NCI-H1105 treated with DMSO at 0.1 percent for 48 hours (cell line): ENCODE data around the gene EFHC1.
A peak's percentile ranks its signal among the peaks of the same experiment; 100 is the strongest.

Experiments
- DNase-seq: peaks from one replicate; lab custom pipeline; 2025; lab: John Stamatoyannopoulos, UW

EFHC1 gene

DNA sequence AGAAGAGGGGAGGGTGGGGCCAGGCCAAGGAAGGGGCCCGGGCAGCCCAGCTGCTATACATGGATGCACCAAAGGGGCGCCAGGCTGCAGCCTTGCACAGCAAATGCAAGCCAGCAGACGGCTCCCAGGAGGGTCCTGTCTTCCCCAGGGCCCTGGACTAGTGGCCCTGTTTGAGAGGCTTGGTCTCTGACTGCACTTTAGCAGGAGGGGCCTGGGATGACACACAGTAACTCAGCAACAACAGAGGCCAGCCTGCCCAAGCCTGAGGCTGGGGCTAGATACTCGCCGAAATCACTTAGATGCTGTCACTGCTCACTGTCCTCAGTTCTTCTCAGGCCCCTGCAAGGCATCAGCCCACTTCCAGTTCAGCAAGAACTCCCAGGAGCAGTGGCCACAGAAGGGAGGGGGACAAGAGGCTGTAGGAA lies 83.2 kb downstream of the EFHC1 start:
- DNase-seq = no peak

DNA sequence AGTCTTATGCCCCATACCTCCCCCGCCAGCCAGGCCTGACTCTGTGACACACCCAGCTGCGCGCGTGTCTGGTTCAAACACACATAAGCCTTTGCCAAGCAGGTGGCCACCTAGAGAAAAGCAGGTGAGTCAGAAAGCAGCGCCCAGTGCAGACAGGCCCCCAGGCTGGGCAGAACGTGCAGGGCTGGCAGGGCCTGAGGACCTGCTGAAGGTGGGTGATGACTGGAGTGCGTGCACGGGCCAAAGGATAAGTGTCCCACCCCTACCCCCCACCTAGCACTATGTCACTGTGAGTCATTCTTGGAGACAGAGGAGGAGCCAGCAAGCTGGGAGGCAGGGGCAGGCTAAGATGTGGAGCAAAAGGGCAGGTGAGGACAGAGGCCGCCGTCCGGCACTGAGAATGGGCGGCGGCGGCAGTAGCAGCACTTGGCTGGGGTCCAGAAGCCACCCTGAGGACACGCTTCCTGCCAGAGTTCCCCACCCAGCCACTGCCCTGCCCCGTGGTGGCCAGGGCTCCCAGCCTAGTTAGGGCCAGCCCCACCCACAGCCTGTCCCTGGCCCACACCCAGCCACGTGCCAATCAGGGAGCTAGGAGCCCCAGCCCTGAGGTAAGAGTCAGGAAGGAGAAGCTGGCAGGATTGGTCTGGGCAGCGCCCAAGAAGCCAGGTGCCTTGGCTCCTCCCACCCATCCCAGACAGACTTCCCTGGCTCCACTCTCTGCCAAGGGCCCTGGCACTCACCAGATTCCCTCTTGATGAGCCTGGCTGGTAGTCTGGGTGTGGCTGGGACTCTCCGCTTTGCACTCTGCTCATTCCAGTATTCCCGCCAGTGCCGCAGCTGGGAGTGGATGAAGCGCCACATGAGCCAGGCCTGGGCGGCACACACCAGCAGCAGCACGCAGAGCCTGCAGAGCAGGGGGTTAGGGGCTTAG lies 84.0 kb downstream of the EFHC1 start:
- peak; percentile 95 for DNase-seq

DNA sequence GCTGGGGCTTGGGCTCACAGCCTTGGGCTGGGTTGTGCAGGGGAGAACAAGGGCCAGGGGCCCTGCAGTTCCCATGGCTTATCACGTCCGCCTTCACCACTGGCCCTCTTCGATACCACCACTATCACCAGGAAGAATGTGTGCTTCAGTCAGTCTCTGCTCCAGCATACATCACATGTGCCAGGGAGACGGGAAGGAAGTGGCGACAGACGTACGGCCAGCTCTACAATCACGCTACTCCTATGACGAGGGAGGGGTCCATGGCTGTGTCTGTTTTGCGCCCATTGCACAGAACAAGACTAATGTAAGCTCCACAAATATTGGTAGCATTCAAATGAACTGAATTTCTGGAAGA lies 84.6 kb downstream of the EFHC1 start:
- DNase-seq = no peak

DNA sequence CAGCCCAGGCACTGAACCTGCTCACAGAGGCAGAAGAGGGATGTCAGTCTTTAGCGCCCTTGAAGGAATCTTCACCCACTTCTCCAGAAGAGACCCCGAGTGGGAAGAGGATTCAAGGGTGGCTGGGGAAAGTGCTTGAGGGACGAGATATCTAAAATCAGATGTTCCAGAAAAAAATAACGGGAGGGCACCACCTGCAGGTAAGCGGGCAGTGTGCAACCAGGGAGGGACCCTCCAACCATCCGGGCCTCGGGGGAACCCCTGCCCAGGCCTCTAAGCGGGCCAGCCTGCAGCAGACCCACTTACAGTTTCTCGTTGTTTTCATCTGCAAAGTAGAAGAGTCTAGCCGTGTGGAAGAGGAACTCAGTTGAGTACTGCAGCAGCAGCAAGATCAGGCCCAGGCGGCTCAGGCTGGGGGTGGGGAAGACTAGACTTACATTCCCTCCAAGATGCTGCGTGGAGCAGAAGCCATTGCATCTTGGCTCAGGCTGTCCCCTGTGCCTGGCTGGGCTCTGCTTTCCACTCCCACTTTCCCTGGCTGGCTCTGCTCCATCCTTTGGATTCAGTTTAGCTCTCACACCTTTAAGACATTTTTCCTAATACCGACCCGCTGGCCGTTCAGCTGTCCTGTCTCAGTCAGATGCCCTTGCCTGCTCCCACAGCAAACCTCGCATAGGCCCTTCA lies 85.7 kb downstream of the EFHC1 start:
- DNase-seq = no peak

DNA sequence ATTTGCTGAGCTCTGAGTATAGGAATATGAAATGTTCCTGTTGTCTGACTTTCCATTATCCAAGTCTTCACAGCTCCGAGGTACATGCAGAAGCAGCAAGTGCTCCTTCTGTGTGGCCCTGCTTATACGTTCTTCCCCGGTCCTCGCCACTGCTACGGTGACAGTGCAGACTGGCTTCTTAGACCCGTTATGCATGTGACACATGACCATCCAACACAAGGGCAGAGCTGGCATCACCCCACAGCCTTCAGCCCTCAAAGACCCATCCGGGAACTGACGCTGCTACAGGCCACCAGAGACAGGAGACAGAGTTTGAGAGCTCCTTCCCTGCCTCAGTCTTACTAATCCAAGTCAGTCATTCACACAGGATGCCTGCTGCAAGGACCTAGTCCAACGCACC lies 86.3 kb downstream of the EFHC1 start:
- no peak for DNase-seq

DNA sequence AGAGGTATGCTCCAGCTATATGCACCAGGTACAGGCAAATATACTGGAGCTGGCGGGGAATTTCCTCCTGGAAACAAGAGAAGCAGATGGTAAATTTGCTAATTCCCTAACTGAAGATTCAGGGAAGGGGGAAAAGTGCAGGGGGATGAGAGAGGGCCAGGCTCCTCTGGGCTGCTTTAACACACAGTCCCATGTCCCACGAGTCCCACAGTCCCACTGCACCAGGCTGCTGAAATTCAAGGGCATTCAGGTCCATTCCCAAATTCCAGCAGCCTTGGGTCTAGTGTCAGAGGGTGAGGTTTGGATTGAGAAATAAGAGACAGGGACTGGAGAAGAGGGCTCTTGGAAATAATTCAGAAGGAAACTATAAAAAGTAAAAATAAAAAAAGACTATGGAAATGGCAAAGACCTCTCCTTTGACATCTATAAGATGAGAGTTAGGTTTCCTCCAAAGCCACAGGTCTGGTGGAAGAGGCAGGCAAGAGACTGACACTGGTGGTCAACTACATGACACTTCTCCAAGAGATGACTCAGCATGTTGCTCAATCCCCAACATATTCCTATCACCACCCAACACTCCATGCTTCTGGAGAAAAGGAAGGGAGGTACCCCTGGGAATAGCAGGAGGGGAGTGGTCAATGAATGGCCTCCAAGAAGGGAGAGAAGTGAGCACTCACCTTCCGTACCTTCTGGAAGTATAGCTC lies 87.6 kb downstream of the EFHC1 start:
- no peak for DNase-seq

DNA sequence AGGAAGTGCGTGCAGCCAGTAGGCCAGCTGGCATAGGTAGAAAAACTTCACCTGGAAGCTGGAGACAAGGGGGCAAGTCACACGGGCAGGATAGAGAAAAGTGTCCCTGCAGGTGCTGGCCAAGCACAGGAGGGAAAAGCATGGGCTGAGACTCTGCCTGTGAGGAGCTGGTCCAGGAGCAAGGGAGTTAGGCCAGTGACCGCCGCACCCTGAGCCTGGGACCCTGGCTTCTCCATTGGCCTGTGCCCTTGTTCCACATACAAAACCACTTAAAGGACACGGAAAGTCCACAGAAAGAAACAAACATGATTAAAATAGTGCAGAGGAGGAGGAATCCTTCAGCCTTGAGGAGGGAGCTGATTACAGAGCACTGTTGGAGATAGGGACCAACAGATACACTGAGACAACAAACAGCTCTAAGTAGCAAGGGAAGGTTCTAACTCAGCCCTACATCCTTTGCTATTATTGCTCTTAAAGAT lies 88.2 kb downstream of the EFHC1 start:
- no peak for DNase-seq

DNA sequence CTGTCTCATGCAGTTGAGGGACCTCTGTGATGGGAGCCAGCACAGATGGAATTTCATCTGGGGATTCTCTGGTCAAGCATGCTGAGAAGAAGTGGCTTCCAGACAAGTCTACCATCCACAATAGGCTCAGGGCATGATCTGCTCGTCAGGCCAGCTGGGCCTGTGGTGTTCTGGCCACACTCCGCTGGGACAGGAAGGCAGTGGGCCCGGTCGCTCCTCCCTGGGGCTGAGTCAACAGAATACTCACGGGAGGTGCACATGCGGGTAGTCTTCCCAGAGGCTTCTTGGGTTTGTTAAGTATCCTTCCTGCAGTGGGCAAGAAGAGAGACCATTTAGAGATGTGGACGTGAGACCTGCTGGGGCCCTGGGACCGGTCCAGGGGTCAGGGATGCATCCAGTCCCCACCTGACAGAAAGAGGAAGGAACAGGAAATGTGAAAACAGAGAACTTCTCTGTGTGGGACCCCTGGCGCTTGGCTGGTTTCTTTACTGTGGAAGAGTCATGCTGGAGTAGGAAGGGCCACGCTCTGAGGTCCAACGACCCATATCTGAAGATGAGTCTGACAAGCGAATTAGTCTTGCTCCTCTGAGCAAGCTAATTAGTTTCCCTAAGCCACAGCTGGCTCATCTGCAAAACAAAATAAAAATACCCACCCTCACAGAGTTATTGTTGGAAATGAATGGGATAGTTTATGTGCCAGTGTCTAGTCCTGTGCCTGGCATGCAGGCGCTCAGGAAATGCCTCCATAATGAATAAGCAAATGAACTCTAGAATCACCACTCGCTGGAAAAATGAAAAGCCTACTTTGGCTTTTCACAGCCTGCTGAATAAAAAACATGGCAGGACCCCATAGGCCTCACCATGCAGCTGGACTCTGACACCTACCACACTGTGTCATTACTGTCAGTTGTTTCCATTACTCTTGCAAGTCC lies 89.4 kb downstream of the EFHC1 start:
- DNase-seq = no peak

DNA sequence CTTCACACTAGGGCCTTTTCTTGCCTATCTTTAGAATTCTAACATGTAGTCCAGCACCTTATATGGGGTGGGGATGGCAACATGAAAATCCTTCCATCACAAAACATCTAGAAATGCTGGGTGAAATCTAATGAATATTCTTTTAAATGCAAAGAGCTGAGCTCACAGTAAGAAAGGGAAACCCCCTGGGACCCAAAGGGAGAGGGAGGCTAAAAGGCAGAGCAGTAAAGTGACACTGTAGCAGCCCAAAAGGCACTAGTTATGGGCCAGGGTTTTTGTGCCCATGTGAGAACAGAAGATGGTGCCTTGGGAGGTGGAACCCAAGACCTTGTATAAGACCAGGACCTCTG lies 90.0 kb downstream of the EFHC1 start:
- DNase-seq = no peak

DNA sequence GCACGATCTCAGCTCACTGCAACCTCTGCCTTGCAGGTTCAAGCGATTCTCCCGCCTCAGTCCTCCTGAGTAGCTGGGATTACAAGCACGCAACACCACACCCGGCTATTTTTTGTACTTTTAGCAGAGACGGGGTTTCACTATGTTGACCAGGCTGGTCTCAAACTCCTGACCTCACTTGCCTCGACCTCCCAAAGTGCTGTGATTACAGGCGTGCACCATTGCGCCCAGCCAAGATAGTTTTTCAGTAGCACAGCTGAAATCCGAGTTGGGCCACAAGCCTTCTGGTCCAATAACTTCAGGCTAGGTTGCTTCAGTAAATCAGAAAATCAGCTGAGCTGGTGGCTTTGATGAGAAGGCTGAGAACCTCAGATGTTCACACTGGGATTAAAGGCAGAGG lies 91.0 kb downstream of the EFHC1 start:
- DNase-seq = no peak

DNA sequence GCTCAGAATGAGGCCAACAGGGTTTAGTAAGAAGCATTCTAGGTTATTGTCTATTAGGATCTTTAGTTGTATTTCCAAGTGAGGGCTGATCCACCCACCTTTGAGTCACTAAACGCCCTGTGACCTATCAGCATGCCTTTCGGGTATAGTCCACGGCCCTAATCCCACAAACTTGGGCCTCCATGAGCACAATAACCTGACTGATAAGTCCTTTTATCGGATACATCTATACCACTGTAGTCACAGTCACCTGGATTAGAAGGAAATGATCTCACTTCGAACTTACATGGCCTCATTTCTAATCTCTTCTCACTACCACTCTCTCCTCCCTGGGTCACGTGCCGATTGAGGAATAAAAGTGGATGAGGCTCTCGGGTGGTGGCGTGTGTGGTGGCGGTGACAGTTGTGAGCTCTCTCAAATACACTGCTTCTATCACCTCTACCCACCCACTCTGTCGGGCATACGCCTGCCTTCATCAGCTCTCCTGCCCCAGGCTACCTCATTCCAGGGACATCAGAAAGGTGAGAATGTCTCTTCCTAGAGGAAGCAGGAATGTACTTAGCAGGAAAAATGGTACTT lies 91.5 kb downstream of the EFHC1 start:
- no peak for DNase-seq

DNA sequence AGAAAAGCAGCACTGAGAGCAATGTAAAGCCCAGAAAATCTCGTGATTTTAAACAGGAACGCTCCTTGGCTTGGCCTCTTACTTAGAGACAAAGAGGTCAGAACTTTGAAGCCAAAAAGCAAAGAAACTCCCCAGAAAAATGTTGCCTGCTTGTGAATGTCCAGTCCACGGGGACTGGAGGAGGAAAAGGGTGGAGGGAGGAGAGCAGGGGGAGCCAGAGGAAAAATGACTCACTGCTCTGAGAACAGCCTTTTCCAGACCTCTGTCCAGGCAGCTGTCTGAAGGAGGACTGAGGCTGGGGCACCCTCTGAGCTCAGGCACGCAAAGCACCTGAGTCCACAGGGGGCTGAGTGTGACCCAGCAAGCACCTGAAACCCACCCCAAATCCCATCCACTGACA lies 92.1 kb downstream of the EFHC1 start:
- DNase-seq = no peak

DNA sequence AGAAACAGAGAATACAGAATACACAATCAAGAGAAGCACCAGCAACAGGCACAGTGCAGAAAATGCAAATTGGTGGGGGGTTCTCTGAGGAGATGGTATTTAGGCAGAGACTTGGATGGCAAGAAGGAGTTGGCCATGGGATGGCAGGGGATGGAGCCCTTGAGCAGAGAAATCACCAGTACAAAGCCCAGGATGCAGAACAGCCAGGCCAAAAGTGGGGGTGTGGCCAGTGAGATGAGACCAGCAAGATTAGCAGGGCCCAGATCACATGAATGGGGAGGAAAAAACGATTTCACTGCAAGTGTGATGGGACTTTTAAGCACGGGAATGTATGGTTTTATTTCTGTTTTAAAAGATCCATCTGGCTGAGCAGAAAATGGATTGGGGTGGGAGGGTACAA lies 93.3 kb downstream of the EFHC1 start:
- no peak for DNase-seq

DNA sequence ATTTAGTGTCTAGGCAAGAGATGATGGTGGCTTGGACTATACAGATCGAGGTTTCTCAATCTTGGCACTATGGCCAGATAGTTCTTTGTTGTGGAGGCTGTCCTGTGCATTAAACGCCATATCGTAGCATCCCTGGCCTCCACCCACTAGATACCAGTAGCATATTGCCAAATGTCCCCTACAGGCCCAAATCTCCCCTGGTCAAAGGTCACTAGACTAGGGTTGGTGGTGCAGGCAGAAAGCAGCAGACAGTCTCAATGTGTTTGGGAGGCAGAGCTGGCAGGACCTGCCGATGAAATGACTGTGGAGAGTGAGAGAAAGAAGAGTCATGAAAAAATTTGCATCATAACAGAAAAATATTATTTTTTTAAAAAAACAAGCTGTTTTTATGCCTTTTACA lies 93.8 kb downstream of the EFHC1 start:
- DNase-seq = no peak

DNA sequence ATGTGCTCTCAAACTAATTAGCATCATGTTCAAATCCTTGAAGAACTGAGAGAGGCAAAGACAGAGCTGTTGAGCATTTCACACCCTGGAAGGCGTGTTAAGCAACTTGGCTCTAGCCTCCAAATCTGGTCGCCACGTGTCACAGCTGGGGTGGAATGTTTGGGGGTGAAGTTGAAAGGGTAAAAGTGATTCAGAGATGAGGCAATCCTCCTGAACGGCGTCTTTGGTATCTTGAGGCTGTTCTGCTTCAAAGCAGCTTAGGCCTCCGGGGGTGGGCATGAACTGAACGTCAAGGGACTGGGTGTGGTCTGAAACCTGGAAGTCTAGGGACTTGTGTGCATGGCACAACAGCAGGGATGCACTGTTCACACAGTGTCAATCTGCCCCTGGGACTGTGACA lies 94.4 kb downstream of the EFHC1 start:
- DNase-seq = no peak

DNA sequence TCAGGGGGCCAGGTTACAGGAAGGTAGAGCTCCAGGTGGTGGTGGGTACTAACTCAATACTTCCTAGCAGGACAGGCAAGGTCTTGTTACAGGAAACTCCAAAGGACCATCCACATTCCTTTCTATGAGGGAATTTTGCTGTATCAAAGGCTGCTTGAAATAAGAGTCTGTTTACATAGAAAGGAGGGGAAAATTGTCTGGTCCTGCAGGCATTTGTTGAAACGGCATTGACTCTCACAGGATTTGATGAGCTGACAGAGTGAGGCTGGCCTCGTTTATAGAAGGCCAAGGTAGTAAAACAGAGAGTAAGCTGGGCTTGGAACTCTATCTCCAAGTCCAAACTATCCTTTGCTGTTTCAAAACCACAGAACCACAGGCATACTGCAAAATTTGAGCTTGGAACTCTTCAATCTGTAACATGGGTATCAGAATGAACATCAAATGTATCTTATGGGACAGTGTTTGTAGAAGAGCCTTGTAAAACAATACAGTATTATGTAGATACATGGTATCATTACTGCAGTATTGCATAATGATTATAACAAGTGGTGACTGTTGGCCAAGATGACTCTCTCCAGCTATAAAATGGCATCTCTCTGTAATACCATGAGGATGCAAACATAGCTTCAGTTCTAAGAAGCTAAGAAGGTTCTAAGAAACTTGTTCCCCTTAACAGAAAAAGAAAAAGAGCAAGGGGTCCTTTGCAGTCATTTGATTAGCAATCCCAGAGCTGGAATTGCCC lies 95.2 kb downstream of the EFHC1 start:
- no peak for DNase-seq

DNA sequence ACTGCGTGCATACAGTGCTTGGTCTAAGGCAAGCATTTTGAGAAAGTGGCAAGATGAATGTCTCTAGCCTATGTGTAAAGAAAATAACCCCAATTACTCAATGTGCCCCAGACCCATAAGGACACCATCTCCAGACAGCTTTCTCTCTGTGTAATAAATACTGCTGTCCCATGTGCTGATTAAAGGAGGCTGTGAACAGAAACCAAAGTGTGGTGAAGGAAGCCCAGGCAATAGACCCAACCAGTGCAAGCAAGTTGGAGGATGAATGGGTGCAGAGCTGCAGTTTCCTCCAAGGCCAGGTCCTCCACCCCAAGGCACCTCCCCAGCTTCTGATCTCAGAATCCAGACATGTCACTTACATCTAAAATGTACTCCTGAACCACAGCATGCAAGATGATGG lies 96.1 kb downstream of the EFHC1 start:
- DNase-seq = no peak

DNA sequence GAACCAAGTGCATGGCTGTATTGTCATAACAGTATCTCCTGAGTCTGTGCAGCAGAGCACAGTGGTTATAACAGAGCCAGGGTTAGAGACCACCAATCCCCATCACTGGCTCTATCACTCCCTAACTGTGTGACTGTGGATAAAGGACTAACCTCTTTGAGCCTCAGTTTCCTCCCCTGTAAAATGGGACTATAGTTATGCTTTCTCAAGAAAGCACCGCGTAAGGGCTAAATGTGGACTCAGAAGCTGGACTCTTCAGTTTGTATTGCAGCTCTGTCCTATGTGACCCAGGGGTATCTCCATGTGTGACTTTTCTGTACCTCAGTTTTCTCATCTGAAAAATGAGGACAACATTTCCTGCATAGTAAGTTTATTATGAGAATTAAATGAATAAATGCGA lies 96.8 kb downstream of the EFHC1 start:
- no peak for DNase-seq

DNA sequence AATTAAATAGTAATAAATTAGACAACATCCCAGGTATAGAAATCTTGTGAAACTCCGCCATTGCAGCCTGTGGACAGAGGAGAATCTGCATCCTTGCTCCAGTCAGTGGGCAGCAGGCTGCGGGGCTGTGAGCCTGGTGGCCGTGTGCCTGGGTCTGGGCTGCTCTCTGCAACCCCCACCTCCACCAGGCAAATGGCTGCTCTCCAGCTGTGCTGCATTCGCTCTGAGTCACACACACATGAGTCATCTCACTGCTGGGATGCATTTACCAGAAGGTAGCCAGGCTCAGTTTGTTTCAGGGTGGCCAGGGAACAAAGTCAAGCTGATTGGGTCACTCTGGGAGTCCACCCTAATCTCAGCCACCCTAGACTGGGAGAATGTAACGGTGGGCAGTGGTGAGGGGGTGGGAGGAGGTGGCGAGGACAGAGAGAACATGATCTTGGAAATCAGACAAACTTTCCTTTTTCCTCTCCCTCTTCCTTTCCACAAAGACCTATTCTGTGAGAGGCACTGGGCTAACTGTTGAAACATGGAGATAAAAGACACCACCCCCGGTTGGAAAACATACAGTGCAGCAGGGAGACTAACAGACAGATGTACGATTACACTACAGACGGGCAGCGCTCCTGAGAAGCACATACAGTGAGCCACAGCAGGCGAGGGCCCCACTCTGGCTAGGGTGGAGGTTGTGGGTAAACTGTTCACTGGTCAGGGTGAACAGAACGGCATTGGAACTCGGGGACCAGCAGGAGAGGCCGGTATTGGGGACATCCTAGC lies 97.5 kb downstream of the EFHC1 start:
- no peak for DNase-seq
